CD14-positive monocyte (primary cell): Measurements from ENCODE around the gene UVRAG. TPM values are rescaled to one million over a fixed set of nuclear protein-coding genes. Genes with fewer than 3 reads are reported as not detected.
"Not testable (repeated sequence)": the region's sequence is repeated elsewhere in the genome, so short reads cannot be mapped to it uniquely, and the experiment has no call there.

Experiments
- DNase-seq, 3 donors: peaks; one replicate each; pipeline ENCODE4 v3.0.0-alpha.2; 2011 to 2022
- H2AFZ ChIP-seq: 2 replicates; pipeline ENCODE4 v1.6.0; 2012; ENCODE audit warnings: mild to moderate bottlenecking, low read depth, low read length, inconsistent platforms; ENCODE audit not compliant: insufficient read depth, poor library complexity, severe bottlenecking
- H3K27ac ChIP-seq, 2 donors: 1 replicate in 1 of 2; 2 replicates in 1 of 2; pipeline ENCODE4 v1.5.1; 2012 to 2013; ENCODE audit warnings: low read length in 2 of 2, control low read depth in 1 of 2, inconsistent platforms in 1 of 2, low read depth in 1 of 2, mild to moderate bottlenecking in 1 of 2
- H3K27me3 ChIP-seq, 2 donors: one replicate each; pipeline versions ENCODE4 v1.6.0 to v1.6.1; 2011 to 2013; ENCODE audit warnings: low read length in 2 of 2; ENCODE audit not compliant: control insufficient read depth in 2 of 2, insufficient read depth in 2 of 2
- H3K36me3 ChIP-seq, 2 donors: replicated peaks in 1 of 2; 1 replicate in 1 of 2; 2 replicates in 1 of 2; pipeline versions ENCODE4 v1.5.1 to v1.6.1; 2012 to 2013; ENCODE audit warnings: low read length in 2 of 2, control low read depth in 1 of 2, inconsistent platforms in 1 of 2, mild to moderate bottlenecking in 1 of 2; ENCODE audit not compliant: insufficient read depth in 2 of 2, control insufficient read depth in 1 of 2
- H3K4me1 ChIP-seq, 2 donors: 1 replicate in 1 of 2; 2 replicates in 1 of 2; pipeline versions ENCODE4 v1.5.1 to v1.6.1; 2012 to 2013; ENCODE audit warnings: low read length in 2 of 2, control low read depth in 1 of 2, inconsistent platforms in 1 of 2, mild to moderate bottlenecking in 1 of 2, moderate library complexity in 1 of 2; ENCODE audit not compliant: insufficient read depth in 2 of 2, control insufficient read depth in 1 of 2
- H3K4me2 ChIP-seq: replicated peaks from 2 replicates; pipeline ENCODE3; 2012; ENCODE audit warnings: low read length, moderate library complexity, mild to moderate bottlenecking; ENCODE audit not compliant: poor library complexity, severe bottlenecking; ENCODE audit errors: extremely low read depth
- H3K4me3 ChIP-seq, 3 experiments: fragments of 200-600 bp in 1 of 3; sonication (generic) in 1 of 3; replicated peaks in 1 of 3; 1 replicate in 2 of 3; 2 replicates in 1 of 3; pipeline ENCODE4 v1.5.1; 2011 to 2013; ENCODE audit warnings: low read length in 3 of 3, mild to moderate bottlenecking in 3 of 3, control low read depth in 2 of 3, low read depth in 2 of 3, inconsistent platforms in 1 of 3, moderate library complexity in 1 of 3
- H3K79me2 ChIP-seq: 2 replicates; pipeline ENCODE4 v1.6.0; 2012; ENCODE audit warnings: mild to moderate bottlenecking, control low read depth, inconsistent platforms, low read length, moderate library complexity; ENCODE audit not compliant: insufficient read depth
- H3K9ac ChIP-seq: 2 replicates; pipeline ENCODE4 v1.6.0; 2017; ENCODE audit warnings: low read length, mild to moderate bottlenecking; ENCODE audit not compliant: insufficient read depth, poor library complexity, severe bottlenecking
- H3K9me3 ChIP-seq, 2 donors: replicated peaks in 1 of 2; 1 replicate in 1 of 2; 2 replicates in 1 of 2; pipeline versions ENCODE4 v1.5.1 to v1.6.1; 2012 to 2013; ENCODE audit warnings: low read length in 2 of 2, control low read depth in 1 of 2; ENCODE audit not compliant: control insufficient read depth in 1 of 2, insufficient read depth in 1 of 2
- H4K20me1 ChIP-seq: 2 replicates; pipeline ENCODE4 v1.6.0; 2012; ENCODE audit warnings: mild to moderate bottlenecking, low read length, control low read depth, moderate library complexity; ENCODE audit not compliant: insufficient read depth
- H3K27ac Mint-ChIP-seq, 7 donors: one replicate each; pipeline ENCODE4 v1.8.0; 2020; ENCODE audit warnings: mild to moderate bottlenecking in 7 of 7, mixed read lengths in 7 of 7, moderate library complexity in 6 of 7, inconsistent platforms in 2 of 7
- H3K27me3 Mint-ChIP-seq, 3 donors: one replicate each; pipeline ENCODE4 v1.8.0; 2021 to 2022; ENCODE audit warnings: low read depth in 3 of 3, mild to moderate bottlenecking in 3 of 3, mixed read lengths in 3 of 3, moderate library complexity in 3 of 3, inconsistent platforms in 1 of 3
- H3K36me3 Mint-ChIP-seq, 2 donors: one replicate each; pipeline ENCODE4 v1.8.0; 2020; ENCODE audit warnings: mixed read lengths in 2 of 2, inconsistent platforms in 1 of 2, mild to moderate bottlenecking in 1 of 2
- H3K4me1 Mint-ChIP-seq: one replicate; pipeline ENCODE4 v1.8.0; 2020; ENCODE audit warnings: mild to moderate bottlenecking, mixed read lengths
- H3K4me3 Mint-ChIP-seq, 2 donors: one replicate each; pipeline ENCODE4 v1.8.0; 2020; ENCODE audit warnings: mild to moderate bottlenecking in 2 of 2, mixed read lengths in 2 of 2, moderate library complexity in 1 of 2
- H3K9me3 Mint-ChIP-seq, 7 donors: one replicate each; pipeline ENCODE4 v1.8.0; 2020 to 2022; ENCODE audit warnings: mixed read lengths in 7 of 7, mild to moderate bottlenecking in 6 of 7, moderate library complexity in 6 of 7, inconsistent platforms in 2 of 7
- WGBS: methylation state at CpG from one replicate; pipeline ENCODE4 v1.1.5; 2013; ENCODE audit warnings: missing lambda C conversion rate; ENCODE audit not compliant: insufficient coverage; 5-methylcytosine and 5-hydroxymethylcytosine counted together
- intact Hi-C, 2 donors: fragments of 100-400 bp; cut with micrococcal nuclease; formaldehyde crosslinking; loops; one replicate each; pipeline versions ENCODE4 v1.15.0 to v1.15.1; 2023
- polyA plus RNA-seq, 3 donors: library from polyadenylated mRNA; depleted of rRNA in 1 of 3; unstranded in 2 of 3; stranded (reverse) in 1 of 3; fragments of 300-500 nt in 2 of 3; fragments of >200 nt in 1 of 3; fragmentation: Illumina TruSeq in 2 of 3; gene quantifications; 1 replicate in 2 of 3; 2 replicates in 1 of 3; pipeline ENCODE4 v1.2.3, GENCODE V29; 2012 to 2021
- TF ChIP-seq, protein P1 (sequence below): fragments of 200-600 bp; IDR thresholded peaks from one replicate; pipeline ENCODE4 v1.8.0; 2022; ENCODE audit warnings: antibody characterized with exemption, mild to moderate bottlenecking

Gene UVRAG
- polyA plus RNA-seq, 3 donors: 13.7 to 20.5 (median 20.0) TPM

DNA sequence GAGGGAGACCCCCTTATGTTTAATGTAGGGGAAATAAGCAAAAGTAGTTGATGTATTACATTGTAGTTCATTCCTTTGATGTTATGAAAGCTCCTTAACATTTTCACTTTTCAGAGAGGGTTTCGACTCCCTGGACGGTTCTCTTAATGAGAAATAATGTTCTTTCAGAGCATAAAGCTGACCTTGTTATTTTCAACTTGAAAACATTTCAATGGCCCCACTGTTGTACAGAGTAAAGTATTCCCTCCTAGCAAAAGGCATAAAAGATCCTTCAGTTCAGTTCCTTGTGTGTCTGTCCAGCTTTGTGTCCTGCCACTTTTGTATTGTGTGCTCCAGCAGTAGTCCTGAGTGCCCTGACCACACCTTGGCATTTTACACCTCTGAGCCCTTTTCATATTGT, 63.9 kb downstream of the UVRAG start:
- Mint-ChIP-seq H3K27me3 (no peaks in the 10 kb centered on the region), H3K27ac (peak overlapping the region in 3 of 7 donors; percentile 2 to 67 (median 66)), H3K9me3 (peaks cover 0 to 2% (median 0%) of the 10 kb centered on the region in 7 donors), H3K36me3 (peaks cover 18 to 26% of the 10 kb centered on the region in 2 donors), H3K4me3 (no peak overlapping the region), H3K4me1 (peaks cover 29% of the 10 kb centered on the region)
- Histone ChIP-seq H3K36me3 (peaks cover 0 to 21% of the 10 kb centered on the region in 2 donors), H3K4me3 (no peak overlapping the region), H3K27me3 (no peaks in the 10 kb centered on the region), H3K79me2 (peaks cover 48% of the 10 kb centered on the region), H2AFZ (no peak overlapping the region), H3K4me1 (peaks cover 4 to 13% of the 10 kb centered on the region in 2 donors), H3K9me3 (no peaks in the 10 kb centered on the region), H3K9ac (no peak overlapping the region), H4K20me1 (peaks cover 23% of the 10 kb centered on the region), H3K4me2 (no peak overlapping the region), H3K27ac (peak overlapping the region in 1 of 2 donors; percentile 13)
- TF ChIP-seq, protein P1, sequence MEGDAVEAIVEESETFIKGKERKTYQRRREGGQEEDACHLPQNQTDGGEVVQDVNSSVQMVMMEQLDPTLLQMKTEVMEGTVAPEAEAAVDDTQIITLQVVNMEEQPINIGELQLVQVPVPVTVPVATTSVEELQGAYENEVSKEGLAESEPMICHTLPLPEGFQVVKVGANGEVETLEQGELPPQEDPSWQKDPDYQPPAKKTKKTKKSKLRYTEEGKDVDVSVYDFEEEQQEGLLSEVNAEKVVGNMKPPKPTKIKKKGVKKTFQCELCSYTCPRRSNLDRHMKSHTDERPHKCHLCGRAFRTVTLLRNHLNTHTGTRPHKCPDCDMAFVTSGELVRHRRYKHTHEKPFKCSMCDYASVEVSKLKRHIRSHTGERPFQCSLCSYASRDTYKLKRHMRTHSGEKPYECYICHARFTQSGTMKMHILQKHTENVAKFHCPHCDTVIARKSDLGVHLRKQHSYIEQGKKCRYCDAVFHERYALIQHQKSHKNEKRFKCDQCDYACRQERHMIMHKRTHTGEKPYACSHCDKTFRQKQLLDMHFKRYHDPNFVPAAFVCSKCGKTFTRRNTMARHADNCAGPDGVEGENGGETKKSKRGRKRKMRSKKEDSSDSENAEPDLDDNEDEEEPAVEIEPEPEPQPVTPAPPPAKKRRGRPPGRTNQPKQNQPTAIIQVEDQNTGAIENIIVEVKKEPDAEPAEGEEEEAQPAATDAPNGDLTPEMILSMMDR: no peak
- intact Hi-C loops: no loop called here
- no peak for DNase-seq
- no CpG with 5 or more reads among the region's 2 CpGs for WGBS

DNA sequence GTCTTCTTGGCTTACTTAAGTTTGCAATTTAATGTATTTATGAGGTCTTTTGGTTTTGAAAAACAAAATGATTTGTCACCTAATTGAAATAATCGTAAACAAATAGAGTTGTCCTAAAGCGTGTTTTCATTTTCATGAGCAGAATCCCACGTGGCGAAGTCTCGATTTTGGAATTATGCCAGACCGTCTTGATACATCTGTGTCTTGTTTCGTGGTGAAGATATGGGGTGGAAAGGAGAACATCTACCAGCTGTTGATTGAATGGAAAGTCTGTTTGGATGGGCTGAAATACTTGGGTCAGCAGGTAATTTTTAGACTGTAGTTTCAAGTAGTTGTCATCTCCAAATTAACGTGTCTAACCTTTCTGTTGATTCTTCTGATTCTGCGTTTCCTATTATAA, 64.7 kb downstream of the UVRAG start:
- H3K9me3 ChIP-seq: no peaks in the 10 kb centered on the region
- WGBS: 91% methylated on average over 7 of the region's 9 CpGs
- no peak overlapping the region for H3K4me2 ChIP-seq
- Mint-ChIP-seq H3K4me3 (no peak overlapping the region), H3K27ac (peak overlapping the region in 1 of 7 donors; percentile 10), H3K27me3 (no peaks in the 10 kb centered on the region), H3K9me3 (peaks cover 0 to 2% (median 0%) of the 10 kb centered on the region in 7 donors), H3K4me1 (peaks cover 26% of the 10 kb centered on the region), H3K36me3 (peaks cover 22 to 33% of the 10 kb centered on the region in 2 donors)
- H3K27ac ChIP-seq: no peak overlapping the region
- peaks cover 20% of the 10 kb centered on the region for H4K20me1 ChIP-seq
- TF ChIP-seq, protein P1: no peak
- H3K9ac ChIP-seq: no peak overlapping the region
- intact Hi-C loops: loop anchor here in 1 of 2 donors (1.0 kb wide), 1 partner anchor 10 kb away; no protein-coding TSS in a partner anchor
- peaks cover 2 to 5% of the 10 kb centered on the region in 2 donors for H3K4me1 ChIP-seq
- DNase-seq: no peak
- H3K27me3 ChIP-seq: no peaks in the 10 kb centered on the region
- H2AFZ ChIP-seq: no peak overlapping the region
- no peak overlapping the region for H3K4me3 ChIP-seq
- peaks cover 48% of the 10 kb centered on the region for H3K79me2 ChIP-seq
- peaks cover 0 to 21% of the 10 kb centered on the region in 2 donors for H3K36me3 ChIP-seq

DNA sequence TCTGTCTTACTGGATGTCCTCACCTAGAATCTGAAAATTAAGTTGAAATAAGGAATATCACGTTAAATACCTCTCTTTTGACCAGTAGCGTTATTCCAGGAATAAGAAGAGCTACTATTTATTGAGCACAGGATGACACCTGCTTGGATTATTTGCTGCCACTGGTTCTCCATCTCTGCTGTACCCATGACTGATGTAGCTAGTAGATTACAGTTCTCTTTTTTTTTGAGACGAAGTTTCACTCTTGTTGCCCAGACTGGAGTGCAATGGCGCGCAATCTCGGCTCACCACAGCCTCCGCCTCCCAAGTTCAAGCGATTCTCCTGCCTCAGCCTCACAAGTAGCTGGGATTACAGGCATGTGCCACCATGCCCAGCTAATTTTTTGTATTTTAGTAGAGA, 65.3 kb downstream of the UVRAG start:
- not testable (repeated sequence) for H3K9me3 Mint-ChIP-seq, H3K27me3 ChIP-seq, H2AFZ ChIP-seq, H3K9ac ChIP-seq, H3K9me3 ChIP-seq, H3K4me2 ChIP-seq, H3K27me3 Mint-ChIP-seq, DNase-seq, H3K4me3 ChIP-seq, H3K4me1 ChIP-seq
- intact Hi-C loops: loop anchor here in 1 of 2 donors (1.0 kb wide), 1 partner anchor 11 kb away; no protein-coding TSS in a partner anchor
- Mint-ChIP-seq H3K4me1 (peaks cover 20% of the 10 kb centered on the region), H3K4me3 (peak overlapping the region in 1 of 2 donors; percentile 24), H3K36me3 (peaks cover 22 to 33% of the 10 kb centered on the region in 2 donors), H3K27ac (peak overlapping the region in 4 of 7 donors; percentile 17 to 50 (median 46))
- 62% methylated on average over 6 of the region's 8 CpGs for WGBS
- peak overlapping the region in 1 of 2 donors; percentile 27 for H3K27ac ChIP-seq
- peaks cover 0 to 21% of the 10 kb centered on the region in 2 donors for H3K36me3 ChIP-seq
- peaks cover 47% of the 10 kb centered on the region for H3K79me2 ChIP-seq
- H4K20me1 ChIP-seq: peaks cover 15% of the 10 kb centered on the region
